Osteoblast (primary cell): ENCODE measurements around the gene GLRX3. TPM values are rescaled to one million over a fixed set of nuclear protein-coding genes. Genes with fewer than 3 reads are reported as not detected.
A peak's percentile ranks its signal among the peaks of the same experiment; 100 is the strongest.
"Not testable (repeated sequence)": the region's sequence is repeated elsewhere in the genome, so short reads cannot be mapped to it uniquely, and the experiment has no call there.

Experiments
- DNase-seq: peaks from one replicate; pipeline ENCODE4 v3.0.0; 2011; ENCODE audit warnings: low spot score, mixed read lengths; ENCODE audit not compliant: insufficient read length; ENCODE audit errors: missing footprints
- H2AFZ ChIP-seq: 2 replicates; pipeline ENCODE4 v1.6.0; 2011; ENCODE audit warnings: mild to moderate bottlenecking, low read length
- H3K27ac ChIP-seq: 2 replicates; pipeline ENCODE4 v1.5.1; 2011; ENCODE audit warnings: mild to moderate bottlenecking, low read depth, low read length, moderate library complexity
- H3K27me3 ChIP-seq: 2 replicates; pipeline ENCODE4 v1.6.0; 2012; ENCODE audit warnings: mild to moderate bottlenecking, control low read depth, inconsistent platforms, low read length, moderate library complexity; ENCODE audit not compliant: insufficient read depth
- H3K36me3 ChIP-seq: 2 replicates; pipeline ENCODE4 v1.5.1; 2011; ENCODE audit warnings: mild to moderate bottlenecking, low read length, control low read depth, moderate library complexity; ENCODE audit not compliant: insufficient read depth
- H3K4me1 ChIP-seq: 2 replicates; pipeline ENCODE4 v1.5.1; 2011; ENCODE audit warnings: mild to moderate bottlenecking, low read length, control low read depth, moderate library complexity; ENCODE audit not compliant: insufficient read depth
- H3K4me2 ChIP-seq: 2 replicates; pipeline ENCODE4 v1.6.0; 2011; ENCODE audit warnings: mild to moderate bottlenecking, low read length; ENCODE audit not compliant: insufficient read depth
- H3K4me3 ChIP-seq: fragments of 200-600 bp; sonication (generic); 3 replicates; pipeline ENCODE4 v1.5.1; 2012; ENCODE audit warnings: mild to moderate bottlenecking, low read length, inconsistent platforms; ENCODE audit not compliant: insufficient read depth
- H3K79me2 ChIP-seq: 2 replicates; pipeline ENCODE4 v1.6.0; 2012; ENCODE audit warnings: mild to moderate bottlenecking, low read length, control low read depth, inconsistent platforms; ENCODE audit not compliant: insufficient read depth
- H3K9me3 ChIP-seq: 2 replicates; pipeline ENCODE4 v1.5.1; 2011; ENCODE audit warnings: low read depth, low read length, control low read depth
- H4K20me1 ChIP-seq: 2 replicates; pipeline ENCODE4 v1.6.0; 2012; ENCODE audit warnings: mild to moderate bottlenecking, low read length, control low read depth; ENCODE audit not compliant: insufficient read depth
- CTCF ChIP-seq: IDR thresholded peaks from 2 replicates; pipeline ENCODE4 v1.5.1; 2011; ENCODE audit warnings: mild to moderate bottlenecking, low read depth, low read length, moderate library complexity; ENCODE audit errors: extremely low read depth
- total RNA-seq: library from RNA; depleted of rRNA; stranded (reverse); fragments of >200 nt; gene quantifications from 2 replicates; pipeline ENCODE4 v1.2.3, GENCODE V29; 2012

GLRX3 gene
- total RNA-seq, 1 donor: 74.9 TPM

GRCh38 chr10:130111113-130111851, 24.9 kb upstream of the GLRX3 start:
- DNase-seq: peak; percentile 99
- TF ChIP-seq CTCF: no peak
- H3K36me3 ChIP-seq: no peaks in the 10 kb centered on the region
- no peaks in the 10 kb centered on the region for H3K9me3 ChIP-seq
- peak overlapping the region; percentile 78 for H3K4me3 ChIP-seq
- peak overlapping the region; percentile 98 for H3K4me2 ChIP-seq
- H3K79me2 ChIP-seq: peaks cover 6% of the 10 kb centered on the region
- H4K20me1 ChIP-seq: no peaks in the 10 kb centered on the region
- no peaks in the 10 kb centered on the region for H3K27me3 ChIP-seq
- peak overlapping the region; percentile 99 for H2AFZ ChIP-seq
- peak overlapping the region; percentile 84 for H3K27ac ChIP-seq
- peaks cover 15% of the 10 kb centered on the region for H3K4me1 ChIP-seq

- no peak for TF ChIP-seq CTCF
- Histone ChIP-seq H2AFZ (peak overlapping the region; percentile 99), H3K79me2 (peaks cover 6% of the 10 kb centered on the region), H3K27ac (no peak overlapping the region), H3K9me3 (no peaks in the 10 kb centered on the region), H3K27me3 (no peaks in the 10 kb centered on the region), H3K4me3 (peak overlapping the region; percentile 78), H3K4me2 (peak overlapping the region; percentile 98), H4K20me1 (no peaks in the 10 kb centered on the region), H3K4me1 (peaks cover 15% of the 10 kb centered on the region), H3K36me3 (no peaks in the 10 kb centered on the region)
- no peak for DNase-seq
Observed at GRCh38 chr10:130111852-130112180, 24.4 kb upstream of the GLRX3 start.

- DNase-seq: no peak
- Histone ChIP-seq H3K27ac (no peak overlapping the region), H3K27me3 (no peaks in the 10 kb centered on the region), H3K4me2 (no peak overlapping the region), H2AFZ (no peak overlapping the region), H3K36me3 (no peaks in the 10 kb centered on the region), H3K79me2 (peaks cover 6% of the 10 kb centered on the region), H3K4me3 (no peak overlapping the region), H3K9me3 (no peaks in the 10 kb centered on the region), H3K4me1 (peaks cover 15% of the 10 kb centered on the region), H4K20me1 (no peaks in the 10 kb centered on the region)
- no peak for TF ChIP-seq CTCF
Observed at GRCh38 chr10:130112821-130113220, 23.4 kb upstream of the GLRX3 start.

- not testable (repeated sequence) for H3K27ac ChIP-seq, H3K9me3 ChIP-seq, H3K36me3 ChIP-seq, H3K79me2 ChIP-seq, DNase-seq, H3K27me3 ChIP-seq, H3K4me3 ChIP-seq, H2AFZ ChIP-seq, H4K20me1 ChIP-seq, H3K4me1 ChIP-seq, H3K4me2 ChIP-seq
Observed at GRCh38 chr10:130116942-130117341, 19.2 kb upstream of the GLRX3 start.

GRCh38 chr10:130117535-130117934, 18.7 kb upstream of the GLRX3 start:
- not testable (repeated sequence) for H3K4me2 ChIP-seq, DNase-seq, H3K79me2 ChIP-seq

More at GRCh38 chr10:130117535-130117934, 18.7 kb upstream of the GLRX3 start:
- H3K27me3 ChIP-seq, H4K20me1 ChIP-seq, H3K36me3 ChIP-seq, H3K4me1 ChIP-seq, H2AFZ ChIP-seq, H3K9me3 ChIP-seq, H3K4me3 ChIP-seq, H3K27ac ChIP-seq: not testable (repeated sequence)
